Measurements from ENCODE around the gene CYP2J2. TPM values are rescaled to one million over a fixed set of nuclear protein-coding genes. Genes with fewer than 3 reads are reported as not detected.
"Not testable (repeated sequence)": the region's sequence is repeated elsewhere in the genome, so short reads cannot be mapped to it uniquely, and the experiment has no call there.

Gene CYP2J2
- total RNA-seq, 2 experiments from 2014 or later, result 1.3 to 1.6 TPM

- no peak for ATAC-seq
- no peak for DNase-seq
- Mint-ChIP-seq H3K4me3 (no peak overlapping the region), H3K27ac (no peak overlapping the region), H3K36me3 (ENCODE audit: low read depth) (no peaks in the 10 kb centered on the region), H3K9me3 (ENCODE audit: low read depth) (no peaks in the 10 kb centered on the region), H3K27me3 (peaks cover 2% of the 10 kb centered on the region), H3K4me1 (no peaks in the 10 kb centered on the region)
- POLR2A ChIA-PET, result no interaction called here
- intact Hi-C loops (cut with DNase I, micrococcal nuclease), result no loop called here
- CTCF ChIA-PET, result interaction anchor here (0.9 to 2.8 kb wide), 3 partner anchors 19 to 69 kb away, joined by 3 to 18 read pairs (median 4); no protein-coding TSS in a partner anchor
Observed at GRCh38 chr1:59948990-59949389, 22.4 kb upstream of the CYP2J2 start.

GRCh38 chr1:59947047-59947938 is 20.7 kb upstream of the CYP2J2 start:
- Mint-ChIP-seq H3K27ac (no peak overlapping the region), H3K4me3 (no peak overlapping the region), H3K9me3 (ENCODE audit: low read depth) (no peaks in the 10 kb centered on the region), H3K4me1 (no peaks in the 10 kb centered on the region), H3K27me3 (peaks cover 6% of the 10 kb centered on the region), H3K36me3 (ENCODE audit: low read depth) (no peaks in the 10 kb centered on the region)
- CTCF ChIA-PET, result interaction anchor here (0.5 to 3.0 kb wide), 44 partner anchors 8 to 1266 kb away, joined by 3 to 119 read pairs (median 4); no protein-coding TSS in a partner anchor
- POLR2A ChIA-PET, result no interaction called here
- intact Hi-C loops (cut with DNase I, micrococcal nuclease), result loop anchor here (1.0 kb wide), 2 partner anchors 44 to 68 kb away; no protein-coding TSS in a partner anchor
- peak; percentile 70 for DNase-seq
- ATAC-seq, result peak; percentile 93

DNA sequence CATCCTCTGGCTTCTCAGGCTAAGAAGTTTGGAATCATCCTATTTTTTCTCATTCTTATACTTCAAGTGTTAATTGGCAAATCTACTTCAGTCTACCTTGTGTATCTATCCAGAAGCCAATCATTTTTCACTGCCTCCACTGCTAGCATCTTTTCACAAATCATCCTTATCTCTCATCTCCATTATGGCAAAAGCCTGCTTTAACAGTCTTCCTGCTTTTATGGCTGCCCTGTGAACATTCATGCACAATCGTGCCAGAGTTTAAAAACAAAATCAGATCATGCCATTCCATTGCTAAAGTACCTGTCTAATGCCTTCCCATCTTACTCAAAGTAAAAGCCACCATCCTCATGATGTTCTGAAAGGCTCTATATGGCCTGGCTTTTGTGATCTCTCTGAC is 19.2 kb upstream of the CYP2J2 start:
- CTCF ChIA-PET, result interaction anchor here (1.4 to 3.0 kb wide), 6 partner anchors 18 to 162 kb away, joined by 3 to 119 read pairs (median 6); no protein-coding TSS in a partner anchor
- Mint-ChIP-seq H3K27ac (no peak overlapping the region), H3K4me1 (no peaks in the 10 kb centered on the region), H3K27me3 (peaks cover 9% of the 10 kb centered on the region), H3K9me3 (ENCODE audit: low read depth) (no peaks in the 10 kb centered on the region), H3K4me3 (no peak overlapping the region), H3K36me3 (ENCODE audit: low read depth) (no peaks in the 10 kb centered on the region)
- ATAC-seq, result no peak
- DNase-seq, result no peak
- intact Hi-C loops (cut with DNase I, micrococcal nuclease), result no loop called here
- POLR2A ChIA-PET, result no interaction called here

DNA sequence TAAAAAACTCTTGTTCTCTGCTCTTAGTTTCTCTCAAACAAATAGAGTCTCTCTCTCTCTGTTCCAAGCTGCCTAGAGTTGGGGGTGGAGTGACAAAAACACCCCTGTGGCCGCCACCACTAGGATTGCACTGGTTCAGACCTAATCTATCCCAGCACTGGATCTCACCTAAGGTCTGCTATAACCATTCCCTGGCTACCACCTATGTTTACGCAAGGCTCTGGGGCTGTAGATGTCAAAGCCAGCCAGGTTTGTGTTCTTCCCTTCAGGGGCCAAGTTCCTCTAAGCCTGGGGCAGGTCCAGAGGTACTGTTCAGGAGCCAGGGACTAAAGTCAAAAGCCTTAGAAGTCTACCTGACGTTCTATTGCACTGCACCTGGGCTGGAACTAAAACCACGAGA is 12.8 kb upstream of the CYP2J2 start:
- POLR2A ChIA-PET, result no interaction called here
- Mint-ChIP-seq H3K27me3 (peaks cover 11% of the 10 kb centered on the region), H3K27ac (no peak overlapping the region), H3K9me3 (ENCODE audit: low read depth) (peaks cover 7% of the 10 kb centered on the region), H3K4me3 (no peak overlapping the region), H3K36me3 (ENCODE audit: low read depth) (peaks cover 1% of the 10 kb centered on the region), H3K4me1 (no peaks in the 10 kb centered on the region)
- ATAC-seq (no peak), DNase-seq (no peak)
- intact Hi-C loops (cut with DNase I, micrococcal nuclease), result no loop called here
- CTCF ChIA-PET, result interaction anchor here (1.0 kb wide), 1 partner anchor 8 kb away, joined by 3 read pairs; no protein-coding TSS in a partner anchor

DNA sequence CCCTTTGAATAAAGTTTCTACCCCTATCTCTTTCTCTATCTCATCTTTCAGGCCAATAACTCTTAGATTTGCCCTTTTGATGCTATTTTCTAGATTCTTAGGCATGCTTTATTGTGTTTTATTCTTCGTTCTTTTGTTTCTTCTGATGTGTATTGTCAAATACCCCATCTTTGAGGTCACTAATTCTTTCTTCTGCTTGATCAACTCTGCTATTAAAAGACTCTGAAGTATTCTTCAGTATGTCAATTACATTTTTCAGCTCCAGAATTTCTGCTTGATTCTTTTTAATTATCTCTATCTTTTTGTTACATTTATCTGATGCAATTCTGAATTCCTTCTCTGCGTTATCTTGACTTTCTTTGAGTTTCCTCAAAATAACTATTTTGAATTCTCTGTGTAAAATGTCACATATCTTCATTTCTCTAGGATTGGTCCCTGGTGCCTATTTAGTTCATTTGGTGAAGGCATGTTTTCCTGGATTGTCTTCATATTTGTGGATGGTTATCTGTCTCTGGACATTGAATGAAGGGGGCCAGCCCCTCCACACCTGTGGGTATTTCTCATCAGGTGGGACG is 11.2 kb upstream of the CYP2J2 start:
- ATAC-seq, result no peak
- DNase-seq, result no peak
- Mint-ChIP-seq H3K27me3 (peaks cover 14% of the 10 kb centered on the region), H3K36me3 (ENCODE audit: low read depth) (peaks cover 1% of the 10 kb centered on the region), H3K27ac (no peak overlapping the region), H3K9me3 (ENCODE audit: low read depth) (peaks cover 7% of the 10 kb centered on the region), H3K4me3 (no peak overlapping the region), H3K4me1 (no peaks in the 10 kb centered on the region)
- POLR2A ChIA-PET, result no interaction called here
- intact Hi-C loops (cut with DNase I, micrococcal nuclease), result no loop called here
- CTCF ChIA-PET, result interaction anchor here (1.1 kb wide), 1 partner anchor 10 kb away, joined by 4 read pairs; no protein-coding TSS in a partner anchor

DNA sequence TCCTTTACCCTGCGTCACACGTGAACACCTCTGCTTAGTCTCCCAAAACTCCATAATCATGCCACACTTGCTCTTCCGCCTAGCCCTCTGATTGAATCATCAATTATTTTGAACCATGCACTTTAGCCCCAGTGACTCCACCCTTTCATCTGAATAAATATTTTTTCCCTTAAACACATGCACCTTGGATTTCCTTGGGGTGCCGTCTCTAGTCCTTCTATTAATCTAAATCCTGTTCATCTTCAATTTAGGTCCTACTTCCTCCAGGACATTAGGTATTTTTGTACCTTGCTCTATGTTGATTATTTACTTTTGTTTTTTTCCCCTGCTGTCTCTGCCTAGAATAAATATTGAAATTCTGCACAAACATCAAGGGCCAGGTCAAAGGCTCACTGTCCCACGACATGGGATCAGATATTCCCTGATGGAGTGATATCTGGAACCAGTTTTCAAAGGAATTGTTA is 9.8 kb upstream of the CYP2J2 start:
- intact Hi-C loops (cut with DNase I, micrococcal nuclease), result no loop called here
- DNase-seq (no peak), ATAC-seq (no peak)
- ChIA-PET POLR2A (no interaction called here), CTCF (interaction anchor here (1.1 kb wide), 1 partner anchor 11 kb away, joined by 4 read pairs; no protein-coding TSS in a partner anchor)
- Mint-ChIP-seq H3K36me3 (ENCODE audit: low read depth) (peaks cover 1% of the 10 kb centered on the region), H3K27ac (no peak overlapping the region), H3K9me3 (ENCODE audit: low read depth) (peaks cover 7% of the 10 kb centered on the region), H3K4me1 (no peaks in the 10 kb centered on the region), H3K27me3 (peaks cover 11% of the 10 kb centered on the region), H3K4me3 (no peak overlapping the region)

- H3K36me3 Mint-ChIP-seq (ENCODE audit: low read depth), result no peaks in the 10 kb centered on the region
- ChIA-PET POLR2A (no interaction called here), CTCF (interaction anchor here (0.6 to 1.3 kb wide), 4 partner anchors 15 to 50 kb away, joined by 3 to 7 read pairs (median 3); no protein-coding TSS in a partner anchor)
- intact Hi-C loops (cut with DNase I, micrococcal nuclease), result no loop called here
- DNase-seq (no peak), ATAC-seq (no peak)
- peaks cover 13% of the 10 kb centered on the region for H3K4me1 Mint-ChIP-seq
- peaks cover 30% of the 10 kb centered on the region for H3K27me3 Mint-ChIP-seq
- no peak overlapping the region for H3K27ac Mint-ChIP-seq
- no peak overlapping the region for H3K4me3 Mint-ChIP-seq
- H3K9me3 Mint-ChIP-seq (ENCODE audit: low read depth), result peaks cover 4% of the 10 kb centered on the region
Observed at GRCh38 chr1:59928996-59929395, 2.4 kb upstream of the CYP2J2 start.

DNA sequence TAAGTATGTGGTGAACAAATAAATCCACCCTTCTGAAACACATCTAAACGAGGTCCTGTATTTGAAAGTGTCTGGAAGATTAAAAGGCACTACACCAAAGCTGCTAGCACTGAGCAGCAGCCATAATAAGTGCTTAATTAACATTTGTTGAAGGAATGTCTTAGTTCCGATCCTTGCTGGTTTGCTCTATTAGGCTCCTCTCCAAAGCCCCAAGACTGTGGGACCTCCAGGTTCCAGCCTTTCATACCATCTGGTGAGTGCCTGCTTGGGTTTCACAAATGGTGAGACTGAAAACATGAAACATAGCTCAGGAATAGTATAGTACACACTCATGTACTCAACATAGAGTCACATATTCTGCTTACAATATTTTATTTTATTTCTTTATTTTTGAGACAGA is 640 bp upstream of the CYP2J2 start:
- peaks cover 13% of the 10 kb centered on the region for H3K4me1 Mint-ChIP-seq
- H3K27ac Mint-ChIP-seq, result peak overlapping the region; percentile 21
- ChIA-PET POLR2A (no interaction called here), CTCF (interaction anchor here (1.5 kb wide), 1 partner anchor 19 kb away, joined by 4 read pairs; no protein-coding TSS in a partner anchor)
- peak overlapping the region; percentile 78 for H3K4me3 Mint-ChIP-seq
- DNase-seq, result no peak
- peaks cover 8% of the 10 kb centered on the region for H3K9me3 Mint-ChIP-seq (ENCODE audit: low read depth)
- peaks cover 24% of the 10 kb centered on the region for H3K27me3 Mint-ChIP-seq
- ATAC-seq, result no peak
- H3K36me3 Mint-ChIP-seq (ENCODE audit: low read depth), result peaks cover 3% of the 10 kb centered on the region
- intact Hi-C loops (cut with DNase I, micrococcal nuclease), result no loop called here

GRCh38 chr1:59924653-59925052 is 1.9 kb downstream of the CYP2J2 start:
- POLR2A ChIA-PET, result no interaction called here

GRCh38 chr1:59921258-59921899 is 5.2 kb downstream of the CYP2J2 start:
- H3K4me3 Mint-ChIP-seq; H3K27me3 Mint-ChIP-seq; ATAC-seq; DNase-seq; POLR2A ChIA-PET; H3K9me3 Mint-ChIP-seq (ENCODE audit: low read depth); CTCF ChIA-PET; H3K36me3 Mint-ChIP-seq (ENCODE audit: low read depth); H3K27ac Mint-ChIP-seq; intact Hi-C loops (cut with DNase I, micrococcal nuclease): not testable (repeated sequence)
- H3K4me1 Mint-ChIP-seq, result peaks cover 11% of the 10 kb centered on the region

More at GRCh38 chr1:59924653-59925052, 1.9 kb downstream of the CYP2J2 start:
- peaks cover 8% of the 10 kb centered on the region for H3K9me3 Mint-ChIP-seq (ENCODE audit: low read depth)
- no peak for ATAC-seq
- CTCF ChIA-PET, result interaction anchor here (1.0 kb wide), 1 partner anchor 24 kb away, joined by 4 read pairs; no protein-coding TSS in a partner anchor
- no peak overlapping the region for H3K27ac Mint-ChIP-seq
- peaks cover 15% of the 10 kb centered on the region for H3K27me3 Mint-ChIP-seq
- intact Hi-C loops (cut with DNase I, micrococcal nuclease), result no loop called here
- peaks cover 3% of the 10 kb centered on the region for H3K36me3 Mint-ChIP-seq (ENCODE audit: low read depth)
- peaks cover 13% of the 10 kb centered on the region for H3K4me1 Mint-ChIP-seq
- no peak for DNase-seq
- H3K4me3 Mint-ChIP-seq, result no peak overlapping the region

DNA sequence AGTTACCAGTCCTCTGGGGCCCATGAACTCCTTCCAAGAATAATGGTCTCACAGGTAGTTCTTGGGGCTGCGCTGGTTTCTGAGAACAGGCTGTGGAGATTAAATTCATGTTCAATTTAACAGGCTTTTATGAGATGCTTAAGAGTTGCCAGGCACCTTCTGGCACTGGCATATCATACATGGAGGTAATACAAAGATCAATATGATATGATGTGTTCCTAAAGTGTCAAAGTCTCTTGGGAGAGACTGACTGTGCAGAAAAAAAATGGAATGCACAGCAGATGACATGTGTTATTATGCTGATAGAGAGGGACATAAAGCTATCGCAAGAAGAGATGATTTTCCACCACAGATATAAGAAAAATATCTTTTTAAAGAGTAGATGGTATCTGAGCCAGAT is 6.8 kb downstream of the CYP2J2 start:
- ATAC-seq, result no peak
- intact Hi-C loops (cut with DNase I, micrococcal nuclease), result no loop called here
- Mint-ChIP-seq H3K27me3 (no peaks in the 10 kb centered on the region), H3K27ac (no peak overlapping the region), H3K4me1 (peaks cover 4% of the 10 kb centered on the region), H3K9me3 (ENCODE audit: low read depth) (peaks cover 5% of the 10 kb centered on the region), H3K36me3 (ENCODE audit: low read depth) (peaks cover 3% of the 10 kb centered on the region), H3K4me3 (no peak overlapping the region)
- ChIA-PET CTCF (interaction anchor here (0.8 to 1.7 kb wide), 2 partner anchors 10 to 27 kb away, joined by 3 to 9 read pairs; no protein-coding TSS in a partner anchor), POLR2A (no interaction called here)
- DNase-seq, result no peak
